Fibroblast of skin of scalp (primary cell): Measurements from ENCODE around the gene SLC22A2.

Experiments
- DNase-seq: peaks from one replicate; pipeline ENCODE4 v3.0.0-alpha.2; 2013

Gene SLC22A2

DNA sequence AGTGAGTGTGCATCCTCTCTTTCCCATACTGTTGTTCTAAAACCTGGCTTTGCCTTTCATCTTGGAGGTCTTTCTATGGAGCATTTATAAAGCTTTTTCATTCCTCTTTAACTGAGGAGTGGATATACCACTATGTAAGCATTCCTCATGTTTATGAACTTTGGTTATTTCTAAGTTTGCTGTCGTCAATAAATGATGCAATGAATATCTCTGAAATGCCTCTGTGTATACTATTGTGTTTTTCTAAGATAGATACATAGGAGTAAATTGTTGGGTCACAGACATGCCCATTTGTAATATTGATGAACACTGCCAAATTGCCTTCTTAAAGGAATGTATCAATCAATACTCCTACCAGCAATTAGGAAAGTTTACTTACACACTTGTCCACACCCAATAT, 53.9 kb downstream of the SLC22A2 start:
- DNase-seq: no peak

DNA sequence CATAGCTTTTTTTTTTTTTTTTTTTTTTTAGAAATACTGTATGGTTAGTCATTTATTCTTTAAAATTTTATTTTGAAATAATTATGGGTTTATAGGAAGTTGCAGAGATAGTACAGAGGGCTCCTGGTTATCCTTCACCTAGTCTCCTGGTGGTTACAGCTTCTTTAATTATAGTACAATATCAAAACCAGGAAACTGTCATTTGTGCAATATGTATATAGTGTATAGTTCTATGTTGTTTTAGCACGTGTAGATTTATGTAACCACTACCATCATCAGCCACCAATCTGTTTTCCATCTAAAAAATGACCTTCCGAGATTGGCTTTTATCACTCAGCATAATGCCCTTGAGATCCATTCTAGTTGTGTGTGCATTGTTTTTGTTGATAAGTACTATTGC, 54.7 kb downstream of the SLC22A2 start:
- no peak for DNase-seq

DNA sequence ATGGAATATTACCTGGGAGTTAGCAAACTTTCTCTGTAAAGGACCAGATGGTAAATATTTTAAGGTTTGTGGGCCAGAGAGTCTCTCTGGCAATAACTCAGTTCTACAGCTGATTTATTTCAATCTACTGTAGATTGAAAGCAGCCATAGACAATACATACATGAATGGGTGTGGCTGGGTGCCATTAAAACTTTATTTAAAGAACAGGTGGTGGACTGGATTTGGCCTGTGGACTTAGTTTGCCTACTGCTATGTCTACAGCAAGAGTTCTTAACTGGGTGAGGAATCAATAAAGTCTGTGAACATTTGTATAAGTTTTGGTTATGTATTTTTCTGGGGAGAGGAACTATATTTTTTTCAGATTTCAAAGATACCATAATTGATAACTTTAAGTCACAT, 55.1 kb downstream of the SLC22A2 start:
- DNase-seq: no peak

DNA sequence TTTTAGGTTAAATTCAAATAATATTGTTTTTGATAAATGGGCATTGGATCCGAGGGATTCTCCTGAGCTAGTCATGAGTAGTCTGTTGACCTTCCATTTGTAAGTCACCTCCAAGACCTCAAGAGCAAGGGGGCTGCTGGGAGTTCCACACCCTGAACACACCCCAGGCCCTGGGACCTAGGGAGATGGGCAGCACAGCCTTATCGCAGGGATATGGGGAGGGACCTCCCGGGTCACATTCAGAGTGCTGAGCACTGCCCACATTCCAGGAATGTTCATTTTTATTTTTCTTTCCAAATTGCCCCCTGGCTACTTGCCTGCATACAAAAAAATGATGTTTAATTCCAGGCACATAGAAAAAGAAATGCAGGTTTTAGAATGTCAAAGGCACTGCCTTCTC, 55.5 kb downstream of the SLC22A2 start:
- DNase-seq: no peak

DNA sequence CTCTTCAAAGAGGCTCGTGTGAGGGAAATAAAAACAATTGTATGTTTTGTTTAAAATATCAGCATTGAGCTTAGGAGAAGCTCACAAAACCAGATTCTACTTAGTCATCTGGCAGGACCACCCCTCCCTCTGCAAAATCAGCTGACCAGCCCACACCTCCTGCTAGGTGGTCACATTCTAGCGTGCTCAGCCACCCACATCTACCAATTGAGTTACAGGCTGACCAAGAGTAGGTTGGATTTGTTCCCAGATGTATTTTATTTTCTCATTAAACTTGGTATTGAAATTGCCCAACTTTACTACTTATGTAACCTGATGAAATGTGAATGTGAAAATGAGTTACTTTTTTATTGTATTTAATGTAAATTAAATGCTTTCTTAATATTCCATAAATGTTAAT, 56.2 kb downstream of the SLC22A2 start:
- no peak for DNase-seq

DNA sequence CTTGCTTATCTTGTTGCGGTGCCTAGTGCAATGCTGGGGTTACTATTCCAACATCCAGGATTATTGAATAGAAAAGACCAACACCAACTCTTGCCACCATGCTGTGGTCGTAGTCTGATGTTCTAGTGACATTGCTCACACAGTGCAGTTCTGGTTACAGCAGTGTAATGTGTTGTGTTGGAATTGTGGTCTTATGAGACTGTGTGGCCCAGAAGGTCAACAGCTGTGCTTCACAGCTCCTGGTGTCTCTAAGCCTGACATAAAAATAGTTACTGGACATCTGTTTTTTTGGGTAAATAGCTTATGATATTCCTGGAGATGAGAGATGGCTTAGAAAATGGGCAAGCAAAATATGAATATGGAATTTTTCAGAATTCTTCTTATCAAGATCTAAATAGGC, 57.6 kb downstream of the SLC22A2 start:
- DNase-seq: no peak

DNA sequence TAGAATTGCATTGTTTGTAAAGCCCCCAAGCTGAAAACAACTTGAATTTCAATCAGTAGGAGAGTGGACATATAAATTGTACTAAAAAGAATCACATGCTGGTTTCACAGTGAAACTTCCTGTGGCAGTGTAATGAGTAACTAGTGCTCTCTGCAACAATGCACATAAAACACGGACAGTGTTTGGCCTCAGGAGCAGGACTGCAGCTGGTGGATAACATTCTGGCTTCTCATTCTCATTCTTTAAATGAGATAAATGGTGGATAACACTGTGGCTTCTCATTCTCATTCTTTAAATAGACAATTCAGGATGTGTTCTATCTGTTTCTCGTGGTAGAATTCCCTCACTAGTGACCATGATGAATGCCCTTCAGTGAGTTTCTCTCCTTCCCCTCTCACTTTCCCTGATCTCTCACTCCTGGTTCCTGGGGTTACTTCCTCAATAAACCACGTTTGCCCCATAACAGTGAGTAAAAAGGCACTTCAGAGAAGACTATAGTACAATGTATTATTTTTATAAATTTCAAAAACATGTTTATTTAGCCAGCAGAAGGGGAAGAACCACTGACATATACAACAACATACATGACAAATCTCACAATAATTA, 59.9 kb downstream of the SLC22A2 start:
- no peak for DNase-seq

DNA sequence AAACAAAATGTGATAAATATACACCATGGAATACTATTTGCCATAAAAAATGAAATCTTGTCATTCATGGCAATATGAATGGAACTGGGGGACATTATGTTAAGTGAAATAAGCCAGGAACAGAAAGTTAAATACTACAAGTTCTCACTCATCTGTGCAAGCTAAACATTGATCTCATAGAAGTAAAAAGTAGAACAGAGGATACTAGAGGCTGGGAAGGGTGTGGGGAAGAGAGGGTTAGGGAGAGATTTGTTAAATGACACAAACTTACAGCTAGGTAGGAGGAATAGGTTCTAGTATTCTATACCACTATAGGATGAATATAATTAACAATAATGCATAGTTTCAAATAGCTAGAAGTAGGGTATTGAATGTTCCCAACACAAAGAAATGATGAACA, 61.0 kb downstream of the SLC22A2 start:
- no peak for DNase-seq

DNA sequence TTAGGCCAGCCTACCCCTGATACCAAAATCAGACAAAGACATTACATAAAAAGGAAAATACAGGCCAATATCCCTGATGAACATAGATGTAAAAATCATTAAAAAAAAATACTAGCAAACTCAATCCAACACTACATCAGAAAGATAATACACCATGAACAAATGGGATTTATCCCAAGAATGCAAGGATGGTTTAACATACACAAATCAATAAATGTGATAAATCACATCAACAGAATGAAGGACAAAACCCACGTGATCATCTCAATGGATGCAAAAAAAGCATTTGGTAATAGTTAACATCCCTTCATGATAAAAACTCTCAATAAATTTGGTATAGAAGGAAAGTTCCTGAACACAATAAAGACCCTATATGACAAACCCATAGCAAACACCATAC, 63.8 kb downstream of the SLC22A2 start:
- no peak for DNase-seq

DNA sequence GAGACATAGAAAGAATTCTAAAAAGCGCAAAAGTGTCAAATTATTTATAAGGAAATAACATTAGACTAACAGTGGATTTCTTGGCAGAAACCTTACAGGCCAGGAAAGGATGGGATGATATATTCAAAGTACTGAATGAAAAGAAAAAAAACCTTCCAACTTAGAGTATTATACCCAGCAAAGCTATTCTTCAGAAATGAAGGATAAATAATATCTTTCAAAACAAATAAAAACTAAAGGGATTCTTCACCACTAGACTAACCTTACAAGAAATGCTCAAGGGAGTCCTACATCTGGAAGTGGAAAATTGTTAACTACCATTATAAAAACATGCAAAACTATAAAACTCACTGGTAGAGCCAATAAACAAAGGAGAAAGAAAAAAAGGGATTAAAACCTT, 65.8 kb downstream of the SLC22A2 start:
- DNase-seq: no peak

DNA sequence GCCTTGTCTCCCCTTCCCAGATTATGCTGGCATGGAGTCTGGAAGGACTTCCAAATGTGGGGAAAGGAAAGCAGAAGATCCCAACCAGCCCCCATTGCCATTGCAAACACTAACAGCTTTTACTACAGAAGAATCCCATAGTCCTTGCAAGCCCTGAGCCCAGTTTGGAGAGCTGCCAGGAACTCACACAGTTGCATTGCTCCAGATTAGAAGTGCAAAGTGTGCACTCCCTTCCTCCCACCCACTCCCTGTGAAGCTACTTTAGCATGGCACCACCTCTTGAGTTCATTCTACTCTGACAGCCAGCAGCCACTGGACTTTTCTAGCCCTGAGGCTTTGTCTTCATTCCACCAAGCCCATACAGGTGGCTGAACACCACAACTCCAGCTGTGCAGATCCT, 67.6 kb downstream of the SLC22A2 start:
- DNase-seq: no peak

DNA sequence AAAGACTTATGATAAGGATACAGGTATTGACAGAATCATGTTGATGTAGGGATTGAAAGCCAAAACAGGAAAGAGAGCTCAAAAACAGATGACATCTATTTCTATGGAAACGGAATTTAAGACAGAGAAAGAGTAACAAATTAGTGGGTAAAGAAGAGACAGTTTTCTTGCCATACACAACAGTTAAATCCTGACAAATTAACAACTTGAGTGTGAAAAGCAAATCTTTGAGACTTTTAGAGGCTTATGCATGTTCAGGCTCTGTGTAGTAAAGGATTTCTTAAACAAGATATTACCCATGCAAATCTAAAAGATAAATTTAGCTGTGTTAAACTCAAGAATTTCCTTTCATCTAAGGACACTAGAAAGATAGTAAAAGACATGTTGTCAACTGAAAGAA, 68.5 kb downstream of the SLC22A2 start:
- no peak for DNase-seq

DNA sequence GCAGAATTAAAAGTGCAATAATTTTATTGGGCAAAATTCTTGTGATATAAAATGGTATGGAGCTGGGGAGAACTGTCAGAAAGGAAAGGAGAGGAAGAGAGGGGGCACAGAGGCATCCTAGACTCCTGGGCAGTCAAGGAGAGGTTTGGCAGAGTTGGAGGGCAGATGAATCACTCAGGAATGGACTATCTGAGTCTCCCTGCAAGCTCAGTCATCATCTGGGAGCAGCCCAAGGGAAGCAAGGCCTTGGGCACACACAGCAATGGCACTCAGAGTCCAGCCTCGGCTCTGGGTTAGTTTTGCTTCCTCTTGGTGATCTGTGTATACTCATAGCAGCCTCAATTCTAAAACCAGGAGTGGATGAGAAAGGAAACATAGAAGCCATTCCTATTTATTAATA, 69.8 kb downstream of the SLC22A2 start:
- DNase-seq: no peak

DNA sequence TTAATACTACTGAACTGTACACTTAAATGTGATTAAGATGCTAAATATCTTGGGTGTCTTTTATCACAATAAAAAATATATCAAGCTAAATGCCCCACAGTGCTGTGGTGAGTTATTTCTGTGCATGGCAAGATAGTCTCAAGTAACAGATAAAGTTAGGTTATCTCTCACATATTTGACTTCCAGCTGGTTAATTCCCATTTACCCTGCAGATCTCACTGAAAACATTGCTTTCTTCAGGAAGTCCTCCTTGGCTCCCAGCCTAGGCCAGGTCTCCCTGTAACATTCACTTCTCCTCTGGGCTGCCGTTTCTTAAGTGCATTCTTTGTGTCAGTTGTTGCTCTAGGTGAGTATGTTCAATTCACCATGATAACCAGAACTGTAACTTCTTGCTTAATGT, 77.9 kb downstream of the SLC22A2 start:
- DNase-seq: no peak

DNA sequence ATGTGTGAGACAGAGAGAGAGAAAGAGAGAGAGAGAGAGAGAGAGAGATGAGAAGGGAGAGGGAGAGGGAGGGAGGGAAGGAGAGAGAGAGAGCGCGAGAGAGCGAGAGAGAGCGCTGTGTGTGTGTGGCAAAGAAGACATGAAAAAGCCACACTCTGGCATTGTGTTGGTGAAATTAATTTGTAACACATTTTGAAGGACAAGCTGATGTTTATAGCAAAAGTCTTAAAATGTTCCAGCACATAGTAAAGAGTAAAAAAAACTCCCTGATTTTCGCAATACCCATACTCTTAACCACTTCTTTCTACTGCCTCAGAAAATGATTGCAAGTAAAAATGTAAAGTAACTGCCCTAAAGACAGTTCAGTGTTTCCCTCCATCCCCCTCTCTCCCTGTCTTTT, 80.3 kb downstream of the SLC22A2 start:
- DNase-seq: no peak

DNA sequence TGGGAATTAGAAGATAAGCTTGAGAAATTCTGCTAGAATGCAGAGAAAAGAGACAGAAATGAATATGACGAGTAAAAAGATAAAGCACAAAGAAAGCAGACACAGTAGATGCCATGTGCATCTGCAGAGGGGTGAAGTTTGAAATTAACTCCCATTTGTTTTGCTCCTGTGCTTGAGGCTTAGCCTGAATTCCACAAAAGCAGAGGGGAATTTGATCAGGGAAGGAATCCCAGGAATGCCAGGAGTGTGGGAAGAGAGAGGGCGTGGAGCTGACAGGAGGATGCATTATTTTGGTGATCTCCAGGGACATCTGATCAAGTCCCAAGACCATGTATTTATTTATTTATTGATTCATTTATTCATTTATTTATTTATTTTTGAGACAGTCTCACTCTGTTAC, 81.4 kb downstream of the SLC22A2 start:
- peak; percentile 6 for DNase-seq

DNA sequence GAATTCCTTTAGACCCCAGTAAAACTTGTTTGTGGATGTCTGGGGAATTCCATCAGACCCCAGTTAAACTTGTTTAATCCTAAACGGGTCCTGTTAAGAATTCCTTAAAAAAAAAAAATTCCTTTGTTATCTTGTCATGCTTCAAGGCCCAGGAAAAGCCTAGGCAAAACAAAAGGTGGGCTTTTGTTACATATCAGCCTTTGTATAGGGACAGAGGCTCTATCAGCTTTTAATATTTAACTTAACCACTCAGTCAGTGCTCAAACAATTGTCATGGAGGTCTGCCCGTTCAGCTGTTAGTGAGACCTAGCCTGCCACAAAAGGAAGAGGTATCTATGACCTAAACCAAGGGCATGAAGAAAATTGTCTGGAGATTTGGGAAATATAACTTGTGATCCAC, 83.9 kb downstream of the SLC22A2 start:
- no peak for DNase-seq

DNA sequence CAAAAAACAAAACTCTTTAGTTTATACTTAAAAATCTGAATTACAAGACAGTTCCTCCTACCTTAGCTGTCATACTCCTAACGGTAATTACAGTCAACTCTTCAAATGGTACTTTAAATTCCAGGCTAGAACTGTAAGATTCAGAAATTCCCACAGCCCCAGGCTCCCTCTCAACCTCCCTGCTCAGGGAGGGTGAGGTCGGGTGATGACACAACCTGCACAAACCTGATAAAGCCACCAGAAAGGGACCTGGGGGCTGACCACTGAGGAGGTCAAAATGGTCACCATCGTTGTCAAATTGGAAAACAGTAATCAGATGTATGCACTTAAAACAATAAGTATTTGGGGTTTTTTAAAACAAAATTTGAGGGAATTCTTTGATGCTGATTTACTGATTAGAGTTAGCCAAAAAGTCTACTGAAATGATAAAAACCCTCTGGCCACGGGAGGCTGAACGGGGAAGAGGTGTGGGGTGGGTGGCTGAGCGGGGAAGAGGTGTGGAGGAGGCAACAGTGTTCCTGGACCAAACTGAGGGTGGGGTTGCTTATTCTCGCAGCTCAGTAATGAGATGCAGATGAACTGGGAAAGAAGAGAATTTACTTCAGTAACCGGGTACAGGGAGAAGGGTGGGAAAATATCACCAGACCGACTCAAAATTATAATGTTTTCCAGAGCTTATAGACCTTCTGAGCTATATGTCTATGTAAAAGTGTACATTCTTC, 84.7 kb downstream of the SLC22A2 start:
- no peak for DNase-seq

DNA sequence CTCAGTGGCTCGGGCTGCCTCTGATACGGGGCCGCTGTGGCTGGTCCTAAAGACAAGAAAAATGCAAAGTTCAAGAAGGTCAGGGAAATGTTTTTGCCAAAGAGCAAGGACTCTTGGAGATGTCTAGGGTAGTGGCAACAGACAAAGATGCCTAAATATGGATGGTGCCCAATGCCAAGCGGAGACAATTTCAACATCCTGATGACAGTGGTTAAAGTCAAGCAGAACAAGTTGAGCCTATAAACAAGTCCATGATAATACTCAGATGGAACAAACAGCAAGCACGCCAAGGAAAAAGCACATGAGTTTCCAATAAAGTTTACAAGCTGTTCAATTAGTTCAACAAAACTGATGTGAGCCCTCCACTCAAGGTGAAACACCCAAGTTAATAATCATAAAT, 85.9 kb downstream of the SLC22A2 start:
- no peak for DNase-seq

DNA sequence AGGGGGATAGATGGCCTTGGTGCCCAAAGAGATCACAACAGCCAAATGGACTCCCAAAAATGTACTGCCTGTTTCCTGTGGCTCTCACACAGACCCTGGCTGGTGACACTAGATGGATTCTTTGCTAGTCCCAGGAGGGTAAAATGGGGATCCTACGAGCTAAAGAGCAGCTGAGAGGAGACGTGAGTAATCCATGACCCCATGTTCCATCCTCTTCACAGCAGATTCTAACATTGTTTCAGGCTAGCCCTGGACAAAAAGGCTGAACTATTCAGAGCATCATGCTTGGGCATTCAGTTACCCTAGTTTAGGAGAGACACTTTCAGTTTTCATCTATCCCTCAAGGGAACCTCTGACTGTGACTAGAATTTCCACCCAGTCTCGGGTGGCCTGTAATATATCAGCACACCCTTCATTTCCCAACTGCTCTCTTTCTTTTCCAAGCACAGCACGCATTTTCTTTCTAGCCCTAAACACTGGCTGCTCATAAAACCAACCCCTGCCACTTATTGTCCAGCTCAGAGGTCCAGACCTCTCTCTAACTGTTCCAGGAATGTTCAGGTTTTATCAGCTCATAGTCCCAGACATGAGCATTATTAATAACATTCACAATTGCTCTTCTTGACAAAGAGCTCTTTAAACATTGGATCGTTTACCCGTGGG, 88.5 kb downstream of the SLC22A2 start:
- no peak for DNase-seq

DNA sequence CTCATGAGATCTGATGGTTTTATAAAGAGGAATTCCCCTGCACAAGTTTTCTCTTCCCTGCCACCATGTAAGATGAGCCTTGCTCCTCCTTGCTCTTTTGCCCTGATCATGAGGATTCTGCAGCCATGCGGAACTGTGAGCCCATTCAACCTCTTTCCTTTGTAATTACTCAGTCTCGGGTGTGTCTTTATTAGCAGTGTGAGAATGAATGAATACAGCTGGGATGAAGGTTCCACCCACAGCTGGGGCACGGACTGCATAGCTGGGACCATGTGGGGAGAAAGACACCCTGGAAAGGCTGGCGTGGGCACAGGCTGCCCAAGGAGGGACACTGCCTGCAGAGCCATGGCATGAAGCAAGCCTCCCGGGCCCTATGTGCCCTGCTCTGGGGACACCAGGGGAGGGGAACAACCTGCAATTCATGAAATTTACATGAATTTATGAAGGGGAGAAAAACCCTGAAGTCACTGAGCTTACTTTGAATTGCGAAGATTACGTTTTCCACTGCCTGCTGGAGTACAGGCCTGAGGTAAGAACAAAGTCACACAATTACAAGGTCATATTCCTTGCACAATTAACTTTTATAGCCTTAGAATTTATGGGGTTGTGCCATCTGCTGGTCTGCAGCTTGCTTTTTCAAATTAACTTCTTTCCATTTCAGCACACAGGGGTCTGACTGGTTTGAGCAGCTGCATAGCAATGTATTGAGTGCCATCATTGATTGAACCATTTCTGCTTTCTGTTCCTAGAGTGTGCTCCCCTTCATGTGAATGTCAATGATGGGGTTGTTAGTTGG, 90.8 kb downstream of the SLC22A2 start:
- no peak for DNase-seq
